Suprapubic skin (tissue), 3 donors: ENCODE data around the gene CCDC85A.

ENCODE experiments used
- CTCF ChIP-seq, 2 donors: fragments of 200-600 bp in 1 of 2; fragments of 450-650 bp in 1 of 2; sonication (generic) in 1 of 2; IDR thresholded peaks; one replicate each; pipeline ENCODE4 v1.5.1; 2016 to 2019; ENCODE audit warnings: antibody characterized with exemption in 2 of 2, mild to moderate bottlenecking in 1 of 2, moderate library complexity in 1 of 2
- EP300 ChIP-seq: sonication (generic); formaldehyde crosslinking; IDR thresholded peaks from one replicate; pipeline ENCODE4 v1.6.1; 2017; ENCODE audit warnings: antibody characterized with exemption
- POLR2A ChIP-seq, 2 donors: fragments of 450-650 bp; IDR thresholded peaks; one replicate each; pipeline ENCODE4 v1.6.1; 2017; ENCODE audit warnings: antibody characterized with exemption in 2 of 2, mild to moderate bottlenecking in 2 of 2, moderate library complexity in 2 of 2

GRCh38 chr2:56372071-56372656, 188.4 kb downstream of the CCDC85A start:
- no peak for TF ChIP-seq CTCF (IDR thresholded peaks at IDR 0.05)
- no peak for TF ChIP-seq POLR2A (IDR thresholded peaks at IDR 0.05)
- no peak for TF ChIP-seq EP300
